Measurements from ENCODE around the gene ATAD2B.
"Not testable (repeated sequence)": the region's sequence is repeated elsewhere in the genome, so short reads cannot be mapped to it uniquely, and the experiment has no call there.

The ATAD2B gene

GRCh38 chr2:23782126-23782525 is 144.8 kb downstream of the ATAD2B start:
- no peaks in the 10 kb centered on the region for H3K36me3 ChIP-seq (replicated peaks; ENCODE audit: insufficient read depth, low read length)
- no peak for DNase-seq

GRCh38 chr2:23780465-23780864 is 146.5 kb downstream of the ATAD2B start:
- H3K4me3 ChIP-seq (ENCODE audit: low read length); H3K9me2 ChIP-seq (replicated peaks; ENCODE audit: insufficient read depth, low read length); H3K27ac ChIP-seq (ENCODE audit: low read length); H2AFZ ChIP-seq (ENCODE audit: low read length); H3K9me3 ChIP-seq (replicated peaks; ENCODE audit: insufficient read depth, low read length); H3K4me2 ChIP-seq (ENCODE audit: low read depth, low read length); H3F3A ChIP-seq (ENCODE audit: insufficient read depth, low read length); DNase-seq; H3K27me3 ChIP-seq (replicated peaks; ENCODE audit: insufficient read depth, low read length); H3K36me3 ChIP-seq (replicated peaks; ENCODE audit: insufficient read depth, low read length); H3K9ac ChIP-seq (ENCODE audit: low read length); H4K20me1 ChIP-seq (ENCODE audit: insufficient read depth, low read length); H3K79me2 ChIP-seq (ENCODE audit: low read length); H3K4me1 ChIP-seq (ENCODE audit: low read length): not testable (repeated sequence)

More at GRCh38 chr2:23782126-23782525, 144.8 kb downstream of the ATAD2B start:
- TF ChIP-seq EZH2 (optimal IDR thresholded peaks at IDR 0.05; ENCODE audit: low read depth, low read length) (no peak), EZH2phosphoT487 (IDR thresholded peaks at IDR 0.05; ENCODE audit: low read length) (no peak), CTCF (IDR thresholded peaks at IDR 0.05; ENCODE audit: low read length) (no peak)
- Histone ChIP-seq H3K9ac (ENCODE audit: low read length) (no peak overlapping the region), H3K4me1 (ENCODE audit: low read length) (no peaks in the 10 kb centered on the region), H3K27me3 (replicated peaks; ENCODE audit: insufficient read depth, low read length) (no peaks in the 10 kb centered on the region), H3K27ac (ENCODE audit: low read length) (no peak overlapping the region), H3K79me2 (ENCODE audit: low read length) (no peaks in the 10 kb centered on the region), H3K4me2 (ENCODE audit: low read depth, low read length) (no peak overlapping the region), H3F3A (ENCODE audit: insufficient read depth, low read length) (no peaks in the 10 kb centered on the region), H3K4me3 (ENCODE audit: low read length) (no peak overlapping the region), H2AFZ (ENCODE audit: low read length) (no peak overlapping the region), H4K20me1 (ENCODE audit: insufficient read depth, low read length) (no peaks in the 10 kb centered on the region), H3K9me3 (replicated peaks; ENCODE audit: insufficient read depth, low read length) (no peaks in the 10 kb centered on the region), H3K9me2 (replicated peaks; ENCODE audit: insufficient read depth, low read length) (no peaks in the 10 kb centered on the region)

- Histone ChIP-seq H3K9me2 (replicated peaks; ENCODE audit: insufficient read depth, low read length) (no peaks in the 10 kb centered on the region), H3K27me3 (replicated peaks; ENCODE audit: insufficient read depth, low read length) (no peaks in the 10 kb centered on the region), H2AFZ (ENCODE audit: low read length) (no peak overlapping the region), H3K9me3 (replicated peaks; ENCODE audit: insufficient read depth, low read length) (no peaks in the 10 kb centered on the region), H3K4me2 (ENCODE audit: low read depth, low read length) (no peak overlapping the region), H4K20me1 (ENCODE audit: insufficient read depth, low read length) (no peaks in the 10 kb centered on the region), H3K79me2 (ENCODE audit: low read length) (no peaks in the 10 kb centered on the region), H3K9ac (ENCODE audit: low read length) (no peak overlapping the region), H3F3A (ENCODE audit: insufficient read depth, low read length) (no peaks in the 10 kb centered on the region), H3K36me3 (replicated peaks; ENCODE audit: insufficient read depth, low read length) (no peaks in the 10 kb centered on the region), H3K4me3 (ENCODE audit: low read length) (no peak overlapping the region), H3K27ac (ENCODE audit: low read length) (no peak overlapping the region), H3K4me1 (ENCODE audit: low read length) (no peaks in the 10 kb centered on the region)
- TF ChIP-seq CTCF (IDR thresholded peaks at IDR 0.05; ENCODE audit: low read length) = no peak
- no peak for TF ChIP-seq EZH2 (optimal IDR thresholded peaks at IDR 0.05; ENCODE audit: low read depth, low read length)
- no peak for TF ChIP-seq EZH2phosphoT487 (IDR thresholded peaks at IDR 0.05; ENCODE audit: low read length)
- no peak for DNase-seq
These were observed 149.1 kb downstream of the ATAD2B start for GRCh38 chr2:23777826-23778225.

GRCh38 chr2:23776021-23776420 is 150.9 kb downstream of the ATAD2B start:
- TF ChIP-seq EZH2 (optimal IDR thresholded peaks at IDR 0.05; ENCODE audit: low read depth, low read length) (no peak), CTCF (IDR thresholded peaks at IDR 0.05; ENCODE audit: low read length) (no peak), EZH2phosphoT487 (IDR thresholded peaks at IDR 0.05; ENCODE audit: low read length) (no peak)
- H3K36me3 ChIP-seq (replicated peaks; ENCODE audit: insufficient read depth, low read length) = no peaks in the 10 kb centered on the region

More at GRCh38 chr2:23776021-23776420, 150.9 kb downstream of the ATAD2B start:
- Histone ChIP-seq H3K9ac (ENCODE audit: low read length) (no peak overlapping the region), H2AFZ (ENCODE audit: low read length) (no peak overlapping the region), H3F3A (ENCODE audit: insufficient read depth, low read length) (no peaks in the 10 kb centered on the region), H3K4me2 (ENCODE audit: low read depth, low read length) (no peak overlapping the region), H3K27ac (ENCODE audit: low read length) (no peak overlapping the region), H3K4me3 (ENCODE audit: low read length) (no peak overlapping the region), H3K9me3 (replicated peaks; ENCODE audit: insufficient read depth, low read length) (no peaks in the 10 kb centered on the region), H3K79me2 (ENCODE audit: low read length) (no peaks in the 10 kb centered on the region), H4K20me1 (ENCODE audit: insufficient read depth, low read length) (no peaks in the 10 kb centered on the region), H3K27me3 (replicated peaks; ENCODE audit: insufficient read depth, low read length) (no peaks in the 10 kb centered on the region), H3K4me1 (ENCODE audit: low read length) (no peaks in the 10 kb centered on the region), H3K9me2 (replicated peaks; ENCODE audit: insufficient read depth, low read length) (no peaks in the 10 kb centered on the region)
- no peak for DNase-seq
